HEK293 (cell line): Measurements from ENCODE around the gene LAMTOR4.

ENCODE experiments used
- CTCF ChIA-PET: fragments of 350-600 bp; formaldehyde crosslinking; extraction: SDS; loops from one replicate; lab custom pipeline; 2021; ENCODE audit warnings: antibody characterized with exemption; lab: Yijun Ruan, JAX
- POLR2A ChIA-PET: fragments of 300-600 bp; formaldehyde crosslinking; extraction: SDS; loops from one replicate; lab custom pipeline; 2020; ENCODE audit warnings: antibody characterized with exemption, inconsistent platforms; lab: Yijun Ruan, JAX
- H3K27ac ChIP-seq: fragments of 200-500 bp; sonication (Bioruptor generic); 2 replicates; pipeline ENCODE4 v1.5.1; 2014; ENCODE audit warnings: low read depth, low read length, control low read depth, inconsistent platforms; ENCODE audit errors: extremely low read depth
- H3K36me3 ChIP-seq, 2 experiments: fragments of 200-500 bp in 1 of 2; sonication (Bioruptor generic) in 1 of 2; 1 replicate in 1 of 2; 2 replicates in 1 of 2; pipeline ENCODE4 v1.5.1; 2014 to 2017; ENCODE audit warnings: inconsistent platforms in 2 of 2, low read length in 2 of 2; ENCODE audit not compliant: control insufficient read depth in 2 of 2, insufficient read depth in 1 of 2
- H3K4me1 ChIP-seq: fragments of 200-500 bp; sonication (Bioruptor generic); 2 replicates; pipeline ENCODE4 v1.5.1; 2014; ENCODE audit warnings: mild to moderate bottlenecking, low read length, inconsistent platforms; ENCODE audit not compliant: control insufficient read depth, insufficient read depth
- H3K4me3 ChIP-seq: 2 replicates; pipeline ENCODE4 v1.5.1; 2011; ENCODE audit warnings: low read depth, mild to moderate bottlenecking, control low read depth, low read length, moderate library complexity
- H3K9me3 ChIP-seq: fragments of 200-500 bp; sonication (Bioruptor generic); 2 replicates; pipeline ENCODE4 v1.5.1; 2014; ENCODE audit warnings: low read depth, low read length, inconsistent platforms; ENCODE audit not compliant: control insufficient read depth, insufficient read depth
- BCL11B ChIP-seq: fragments of 450-650 bp; formaldehyde crosslinking; IDR thresholded peaks from 2 replicates; pipeline ENCODE4 v1.5.1; 2016; ENCODE audit warnings: low read depth, missing biosample characterization, missing genetic modification characterization
- HOXD13 ChIP-seq: sonication (generic); formaldehyde crosslinking; IDR thresholded peaks from 2 replicates; pipeline ENCODE4 v1.8.0; 2022; ENCODE audit warnings: missing genetic modification reagents, borderline replicate concordance
- KLF1 ChIP-seq: fragments of 450-650 bp; formaldehyde crosslinking; IDR thresholded peaks from 2 replicates; pipeline ENCODE4 v1.5.1; 2016; ENCODE audit warnings: missing biosample characterization, missing genetic modification characterization
- KLF17 ChIP-seq: fragments of 450-650 bp; formaldehyde crosslinking; IDR thresholded peaks from 2 replicates; pipeline ENCODE4 v1.5.1; 2016; ENCODE audit warnings: missing biosample characterization, missing genetic modification characterization
- PRDM1 ChIP-seq: fragments of 450-650 bp; formaldehyde crosslinking; IDR thresholded peaks from 2 replicates; pipeline ENCODE4; 2016; ENCODE audit warnings: missing biosample characterization, missing genetic modification characterization
- PRDM6 ChIP-seq: fragments of 450-650 bp; formaldehyde crosslinking; IDR thresholded peaks from 2 replicates; pipeline ENCODE4 v1.5.1; 2017; ENCODE audit warnings: missing biosample characterization, missing genetic modification characterization
- RBAK ChIP-seq: fragments of 450-650 bp; formaldehyde crosslinking; IDR thresholded peaks from 2 replicates; pipeline ENCODE4 v1.5.1; 2016; ENCODE audit warnings: missing biosample characterization, missing genetic modification characterization
- ZBTB17 ChIP-seq: fragments of 450-650 bp; formaldehyde crosslinking; IDR thresholded peaks from 2 replicates; pipeline ENCODE4 v1.5.1; 2016; ENCODE audit warnings: missing biosample characterization, missing genetic modification characterization
- ZNF184 ChIP-seq: fragments of 450-650 bp; IDR thresholded peaks from 2 replicates; pipeline ENCODE4 v1.5.1; 2018; ENCODE audit warnings: missing biosample characterization, mild to moderate bottlenecking, missing genetic modification characterization
- ZNF221 ChIP-seq: fragments of 450-650 bp; formaldehyde crosslinking; IDR thresholded peaks from 2 replicates; pipeline ENCODE4 v1.5.1; 2017; ENCODE audit warnings: missing biosample characterization, missing genetic modification characterization, borderline replicate concordance
- ZNF544 ChIP-seq: fragments of 450-650 bp; formaldehyde crosslinking; IDR thresholded peaks from 2 replicates; pipeline ENCODE4 v1.5.0; 2017; ENCODE audit warnings: missing biosample characterization, missing genetic modification characterization
- ZNF560 ChIP-seq: fragments of 450-650 bp; formaldehyde crosslinking; IDR thresholded peaks from 2 replicates; pipeline ENCODE4 v1.5.1; 2017; ENCODE audit warnings: missing biosample characterization, missing genetic modification characterization, borderline replicate concordance
- ZNF561 ChIP-seq: fragments of 450-650 bp; IDR thresholded peaks from 2 replicates; pipeline ENCODE4 v1.5.1; 2018; ENCODE audit warnings: missing biosample characterization, missing genetic modification characterization, borderline replicate concordance
- ZNF596 ChIP-seq: fragments of 450-650 bp; IDR thresholded peaks from 2 replicates; pipeline ENCODE4 v1.5.0; 2018; ENCODE audit warnings: missing biosample characterization, mild to moderate bottlenecking, missing genetic modification characterization, moderate library complexity
- TF ChIP-seq, protein P1 (sequence below): fragments of 450-650 bp; formaldehyde crosslinking; IDR thresholded peaks from 2 replicates; pipeline ENCODE4 v1.5.1; 2016; ENCODE audit warnings: missing biosample characterization, missing genetic modification characterization
- TF ChIP-seq, protein P2 (sequence below): fragments of 450-650 bp; formaldehyde crosslinking; IDR thresholded peaks from 2 replicates; pipeline ENCODE4 v1.5.1; 2016; ENCODE audit warnings: missing biosample characterization, missing genetic modification characterization
- TF ChIP-seq, protein P3 (sequence below): fragments of 450-650 bp; IDR thresholded peaks from 2 replicates; pipeline ENCODE4 v1.5.1; 2018; ENCODE audit warnings: missing biosample characterization, missing genetic modification characterization

Gene LAMTOR4

DNA sequence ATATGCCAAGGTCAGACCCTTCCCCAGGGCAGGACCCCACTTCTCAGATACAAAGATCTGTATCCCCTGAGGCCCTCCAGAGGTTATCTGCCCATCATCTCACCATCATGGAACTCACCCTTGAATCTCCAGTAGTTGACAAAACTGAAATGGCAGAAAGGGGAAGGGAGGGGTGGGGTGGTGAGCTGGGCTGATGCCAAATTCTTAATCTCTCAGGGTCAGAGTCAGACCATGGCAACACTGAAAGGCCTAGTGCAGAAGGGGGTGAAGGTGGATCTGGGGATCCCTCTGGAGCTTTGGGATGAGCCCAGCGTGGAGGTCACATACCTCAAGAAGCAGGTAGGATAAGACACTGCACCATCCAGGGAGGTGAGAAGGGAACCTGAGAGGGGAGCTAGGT is 26.1 kb upstream of the LAMTOR4 start (continued):
- no peak for TF ChIP-seq KLF17
- TF ChIP-seq RBAK (tag by site-specific recombination): no peak
- no peak for TF ChIP-seq ZNF560
- TF ChIP-seq ZNF596 (tag by site-specific recombination): no peak
- TF ChIP-seq HOXD13: no peak
- TF ChIP-seq ZNF184 (tag by site-specific recombination): no peak
- no peak for TF ChIP-seq ZNF561 (tag by site-specific recombination)
- TF ChIP-seq ZNF544 (tag by site-specific recombination): no peak
- TF ChIP-seq PRDM6 (tag by site-specific recombination): no peak
- no peak for TF ChIP-seq ZNF221 (tag by site-specific recombination)

DNA sequence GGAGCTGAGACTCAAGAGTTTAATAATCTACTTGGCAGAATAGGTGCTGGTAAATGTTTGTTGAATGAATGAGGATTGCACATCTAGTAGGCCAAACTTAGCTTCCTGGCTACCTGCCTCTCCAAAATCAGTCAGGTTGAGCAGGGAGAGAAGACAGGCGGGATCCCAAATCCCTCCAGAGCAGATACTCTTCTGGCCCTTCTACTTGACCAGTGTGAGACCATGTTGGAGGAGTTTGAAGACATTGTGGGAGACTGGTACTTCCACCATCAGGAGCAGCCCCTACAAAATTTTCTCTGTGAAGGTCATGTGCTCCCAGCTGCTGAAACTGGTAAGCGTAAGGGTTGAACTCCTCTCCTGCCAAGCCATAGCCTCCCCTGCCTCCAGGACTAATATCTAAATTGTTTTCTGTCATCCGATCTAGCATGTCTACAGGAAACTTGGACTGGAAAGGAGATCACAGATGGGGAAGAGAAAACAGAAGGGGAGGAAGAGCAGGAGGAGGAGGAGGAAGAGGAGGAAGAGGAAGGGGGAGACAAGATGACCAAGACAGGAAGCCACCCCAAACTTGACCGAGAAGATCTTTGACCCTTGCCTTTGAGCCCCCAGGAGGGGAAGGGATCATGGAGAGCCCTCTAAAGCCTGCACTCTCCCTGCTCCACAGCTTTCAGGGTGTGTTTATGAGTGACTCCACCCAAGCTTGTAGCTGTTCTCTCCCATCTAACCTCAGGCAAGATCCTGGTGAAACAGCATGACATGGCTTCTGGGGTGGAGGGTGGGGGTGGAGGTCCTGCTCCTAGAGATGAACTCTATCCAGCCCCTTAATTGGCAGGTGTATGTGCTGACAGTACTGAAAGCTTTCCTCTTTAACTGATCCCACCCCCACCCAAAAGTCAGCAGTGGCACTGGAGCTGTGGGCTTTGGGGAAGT is 24.2 kb upstream of the LAMTOR4 start:
- TF ChIP-seq BCL11B: no peak
- peak; percentile 69 for TF ChIP-seq KLF17
- TF ChIP-seq PRDM1: peak; percentile 18; the same call in 1 of the 2 replicates
- TF ChIP-seq ZBTB17 (tag by site-specific recombination): 0 out of 2 replicates have a peak, but pooled peaks have one; percentile 46
- TF ChIP-seq, protein P1, sequence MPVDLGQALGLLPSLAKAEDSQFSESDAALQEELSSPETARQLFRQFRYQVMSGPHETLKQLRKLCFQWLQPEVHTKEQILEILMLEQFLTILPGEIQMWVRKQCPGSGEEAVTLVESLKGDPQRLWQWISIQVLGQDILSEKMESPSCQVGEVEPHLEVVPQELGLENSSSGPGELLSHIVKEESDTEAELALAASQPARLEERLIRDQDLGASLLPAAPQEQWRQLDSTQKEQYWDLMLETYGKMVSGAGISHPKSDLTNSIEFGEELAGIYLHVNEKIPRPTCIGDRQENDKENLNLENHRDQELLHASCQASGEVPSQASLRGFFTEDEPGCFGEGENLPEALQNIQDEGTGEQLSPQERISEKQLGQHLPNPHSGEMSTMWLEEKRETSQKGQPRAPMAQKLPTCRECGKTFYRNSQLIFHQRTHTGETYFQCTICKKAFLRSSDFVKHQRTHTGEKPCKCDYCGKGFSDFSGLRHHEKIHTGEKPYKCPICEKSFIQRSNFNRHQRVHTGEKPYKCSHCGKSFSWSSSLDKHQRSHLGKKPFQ: no peak
- TF ChIP-seq, protein P2, sequence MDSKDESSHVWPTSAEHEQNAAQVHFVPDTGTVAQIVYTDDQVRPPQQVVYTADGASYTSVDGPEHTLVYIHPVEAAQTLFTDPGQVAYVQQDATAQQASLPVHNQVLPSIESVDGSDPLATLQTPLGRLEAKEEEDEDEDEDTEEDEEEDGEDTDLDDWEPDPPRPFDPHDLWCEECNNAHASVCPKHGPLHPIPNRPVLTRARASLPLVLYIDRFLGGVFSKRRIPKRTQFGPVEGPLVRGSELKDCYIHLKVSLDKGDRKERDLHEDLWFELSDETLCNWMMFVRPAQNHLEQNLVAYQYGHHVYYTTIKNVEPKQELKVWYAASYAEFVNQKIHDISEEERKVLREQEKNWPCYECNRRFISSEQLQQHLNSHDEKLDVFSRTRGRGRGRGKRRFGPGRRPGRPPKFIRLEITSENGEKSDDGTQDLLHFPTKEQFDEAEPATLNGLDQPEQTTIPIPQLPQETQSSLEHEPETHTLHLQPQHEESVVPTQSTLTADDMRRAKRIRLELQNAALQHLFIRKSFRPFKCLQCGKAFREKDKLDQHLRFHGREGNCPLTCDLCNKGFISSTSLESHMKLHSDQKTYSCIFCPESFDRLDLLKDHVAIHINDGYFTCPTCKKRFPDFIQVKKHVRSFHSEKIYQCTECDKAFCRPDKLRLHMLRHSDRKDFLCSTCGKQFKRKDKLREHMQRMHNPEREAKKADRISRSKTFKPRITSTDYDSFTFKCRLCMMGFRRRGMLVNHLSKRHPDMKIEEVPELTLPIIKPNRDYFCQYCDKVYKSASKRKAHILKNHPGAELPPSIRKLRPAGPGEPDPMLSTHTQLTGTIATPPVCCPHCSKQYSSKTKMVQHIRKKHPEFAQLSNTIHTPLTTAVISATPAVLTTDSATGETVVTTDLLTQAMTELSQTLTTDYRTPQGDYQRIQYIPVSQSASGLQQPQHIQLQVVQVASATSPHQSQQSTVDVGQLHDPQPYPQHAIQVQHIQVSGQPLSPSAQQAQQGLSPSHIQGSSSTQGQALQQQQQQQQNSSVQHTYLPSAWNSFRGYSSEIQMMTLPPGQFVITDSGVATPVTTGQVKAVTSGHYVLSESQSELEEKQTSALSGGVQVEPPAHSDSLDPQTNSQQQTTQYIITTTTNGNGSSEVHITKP: peak; percentile 50
- TF ChIP-seq, protein P3, sequence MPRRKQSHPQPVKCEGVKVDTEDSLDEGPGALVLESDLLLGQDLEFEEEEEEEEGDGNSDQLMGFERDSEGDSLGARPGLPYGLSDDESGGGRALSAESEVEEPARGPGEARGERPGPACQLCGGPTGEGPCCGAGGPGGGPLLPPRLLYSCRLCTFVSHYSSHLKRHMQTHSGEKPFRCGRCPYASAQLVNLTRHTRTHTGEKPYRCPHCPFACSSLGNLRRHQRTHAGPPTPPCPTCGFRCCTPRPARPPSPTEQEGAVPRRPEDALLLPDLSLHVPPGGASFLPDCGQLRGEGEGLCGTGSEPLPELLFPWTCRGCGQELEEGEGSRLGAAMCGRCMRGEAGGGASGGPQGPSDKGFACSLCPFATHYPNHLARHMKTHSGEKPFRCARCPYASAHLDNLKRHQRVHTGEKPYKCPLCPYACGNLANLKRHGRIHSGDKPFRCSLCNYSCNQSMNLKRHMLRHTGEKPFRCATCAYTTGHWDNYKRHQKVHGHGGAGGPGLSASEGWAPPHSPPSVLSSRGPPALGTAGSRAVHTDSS (tag by site-specific recombination): peak; percentile 97
- peak; percentile 80 for TF ChIP-seq KLF1
- H3K9me3 ChIP-seq: no peaks in the 10 kb centered on the region
- peaks cover 0 to 13% of the 10 kb centered on the region in 2 experiments; a peak in 2 of 3 replicates for H3K36me3 ChIP-seq
- no peak overlapping the region for H3K4me3 ChIP-seq
- H3K27ac ChIP-seq: no peak overlapping the region
- ChIA-PET CTCF (interaction anchor here (0.6 to 1.1 kb wide), 9 partner anchors 8 to 611 kb away, joined by 3 to 5 read pairs (median 4); no protein-coding TSS in a partner anchor), POLR2A (interaction anchor here (0.7 to 8.4 kb wide), 3 partner anchors 23 to 305 kb away, joined by 4 to 81 read pairs (median 4); partner anchors contain the start of genes AP4M1, MCM7 and MEPCE)
- peaks cover 3% of the 10 kb centered on the region for H3K4me1 ChIP-seq
